ENCODE data around the gene SYT9. TPM values are rescaled to one million over a fixed set of nuclear protein-coding genes. Genes with fewer than 3 reads are reported as not detected.
A peak's percentile ranks its signal among the peaks of the same experiment; 100 is the strongest.

SYT9 gene
- total and polyA plus RNA-seq, 4 donors, result 0.05 to 5.4 (median 2.6) TPM

GRCh38 chr11:7485186-7486097, 233.7 kb downstream of the SYT9 start, which contains the start of gene OLFML1:
Gene OLFML1, plus strand, starts transcription at chr11:7485506. Its CDS starts 370 bp downstream, at chr11:7485876.
- H3K36me3 ChIP-seq (ENCODE audit: control insufficient read depth in 4 of 4, insufficient read depth in 3 of 4, low read depth in 1 of 4, low read length in 3 of 4), result peaks cover 0 to 2% (median 0%) of the 10 kb centered on the region in 4 donors
- H3K9me3 ChIP-seq (ENCODE audit: control insufficient read depth in 4 of 4, low read length in 3 of 4), result no peaks in the 10 kb centered on the region
- H3K27me3 ChIP-seq (ENCODE audit: control insufficient read depth in 4 of 4, insufficient read depth in 4 of 4, low read length in 3 of 4), result no peaks in the 10 kb centered on the region
- H3K4me3 ChIP-seq (ENCODE audit: low read depth in 1 of 3, low read length in 3 of 3), result peak within 1 kb of the TSS in 2 of 3 donors; percentile 2 to 12
- H3K27ac ChIP-seq (ENCODE audit: low read depth in 1 of 2, low read length in 2 of 2), result no peak within 1 kb of the TSS
- DNase-seq (ENCODE audit: low spot score), result no peak
- whole genome bisulfite sequencing, result 56% methylated on average over 15 of the region's 15 CpGs
- no peak within 1 kb of the TSS for H3K9ac ChIP-seq (ENCODE audit: low read depth in 1 of 2, low read length in 2 of 2)
- TF ChIP-seq ATF3 (IDR thresholded peaks at IDR 0.05) (no peak), SP1 (IDR thresholded peaks at IDR 0.05) (peak; percentile 59), HNF4G (IDR thresholded peaks at IDR 0.05) (peak; percentile 69), RXRA (IDR thresholded peaks at IDR 0.05) (peak in 1 of 2 donors; percentile 32), HNF4A (conservative IDR thresholded peaks at IDR 0.05) (peak; percentile 71 to 77), RAD21 (IDR thresholded peaks at IDR 0.05) (peak in 1 of 2 donors; percentile 2), FOXA2 (IDR thresholded peaks at IDR 0.05) (no peak), FOXA1 (IDR thresholded peaks at IDR 0.05) (no peak)
- peaks cover 0 to 9% (median 2%) of the 10 kb centered on the region in 4 donors for H3K4me1 ChIP-seq (ENCODE audit: control insufficient read depth in 4 of 4, insufficient read depth in 4 of 4, low read length in 3 of 4)

GRCh38 chr11:7486098-7486780, 234.5 kb downstream of the SYT9 start:
- H3K36me3 ChIP-seq (ENCODE audit: control insufficient read depth in 4 of 4, insufficient read depth in 3 of 4, low read depth in 1 of 4, low read length in 3 of 4), result peaks cover 0 to 2% (median 0%) of the 10 kb centered on the region in 4 donors
- 60% methylated on average over 2 of the region's 2 CpGs for WGBS
- no peaks in the 10 kb centered on the region for H3K27me3 ChIP-seq (ENCODE audit: control insufficient read depth in 4 of 4, insufficient read depth in 4 of 4, low read length in 3 of 4)
- no peak overlapping the region for H3K4me3 ChIP-seq (ENCODE audit: low read depth in 1 of 3, low read length in 3 of 3)
- no peak overlapping the region for H3K27ac ChIP-seq (ENCODE audit: low read depth in 1 of 2, low read length in 2 of 2)
- no peak for TF ChIP-seq CTCF (IDR thresholded peaks at IDR 0.05; ENCODE audit: low read depth, low read length, missing input control)
- no peak for TF ChIP-seq SP1 (IDR thresholded peaks at IDR 0.05)
- peak; percentile 30 for TF ChIP-seq HNF4G (IDR thresholded peaks at IDR 0.05)
- no peak for TF ChIP-seq JUND (IDR thresholded peaks at IDR 0.05)
- TF ChIP-seq TAF1 (conservative IDR thresholded peaks at IDR 0.05), result no peak
- peak; percentile 70 to 85 for TF ChIP-seq HNF4A (conservative IDR thresholded peaks at IDR 0.05)
- peaks cover 0 to 9% (median 2%) of the 10 kb centered on the region in 4 donors for H3K4me1 ChIP-seq (ENCODE audit: control insufficient read depth in 4 of 4, insufficient read depth in 4 of 4, low read length in 3 of 4)
- no peak overlapping the region for H3K9ac ChIP-seq (ENCODE audit: low read depth in 1 of 2, low read length in 2 of 2)
- no peak for DNase-seq (ENCODE audit: low spot score)
- no peaks in the 10 kb centered on the region for H3K9me3 ChIP-seq (ENCODE audit: control insufficient read depth in 4 of 4, low read length in 3 of 4)

GRCh38 chr11:7486781-7487140, 235.1 kb downstream of the SYT9 start:
- DNase-seq (ENCODE audit: low spot score), result no peak
- no peak overlapping the region for H3K9ac ChIP-seq (ENCODE audit: low read depth in 1 of 2, low read length in 2 of 2)

More at GRCh38 chr11:7486781-7487140, 235.1 kb downstream of the SYT9 start:
- Histone ChIP-seq H3K27ac (ENCODE audit: low read depth in 1 of 2, low read length in 2 of 2) (no peak overlapping the region), H3K4me3 (ENCODE audit: low read depth in 1 of 3, low read length in 3 of 3) (no peak overlapping the region), H3K27me3 (ENCODE audit: control insufficient read depth in 4 of 4, insufficient read depth in 4 of 4, low read length in 3 of 4) (no peaks in the 10 kb centered on the region), H3K4me1 (ENCODE audit: control insufficient read depth in 4 of 4, insufficient read depth in 4 of 4, low read length in 3 of 4) (peaks cover 0 to 9% (median 2%) of the 10 kb centered on the region in 4 donors), H3K36me3 (ENCODE audit: control insufficient read depth in 4 of 4, insufficient read depth in 3 of 4, low read depth in 1 of 4, low read length in 3 of 4) (peaks cover 0 to 2% (median 0%) of the 10 kb centered on the region in 4 donors), H3K9me3 (ENCODE audit: control insufficient read depth in 4 of 4, low read length in 3 of 4) (no peaks in the 10 kb centered on the region)
- WGBS, result 76% methylated on average over 6 of the region's 6 CpGs
- TF ChIP-seq MAX (IDR thresholded peaks at IDR 0.05) (no peak), JUND (IDR thresholded peaks at IDR 0.05) (no peak), HNF4G (IDR thresholded peaks at IDR 0.05) (no peak), HNF4A (conservative IDR thresholded peaks at IDR 0.05) (no peak), ZBTB33 (IDR thresholded peaks at IDR 0.05) (no peak), REST (IDR thresholded peaks at IDR 0.05) (no peak), NR2F2 (IDR thresholded peaks at IDR 0.05) (no peak)

All from liver (tissue), 9 donors.